SK-N-SH (cell line): ENCODE measurements around the gene BLOC1S3. TPM values are rescaled to one million over a fixed set of nuclear protein-coding genes. Genes with fewer than 3 reads are reported as not detected.

Experiments
- CTCF ChIA-PET: fragments of 300-600, 350-600 bp; formaldehyde crosslinking; extraction: SDS; loops from one replicate; lab custom pipeline; 2021; lab: Yijun Ruan, JAX
- POLR2A ChIA-PET: fragments of 350-600 bp; sonication (Branson Sonifier 250); formaldehyde crosslinking; extraction: SDS; loops from one replicate; lab custom pipeline; 2020; ENCODE audit warnings: antibody characterized with exemption, inconsistent platforms; lab: Yijun Ruan, JAX
- DNase-seq: peaks from one replicate; pipeline ENCODE4 v3.0.0; 2012
- H2AFZ ChIP-seq: fragments of 200-600 bp; sonication (generic); 2 replicates; pipeline ENCODE4 v1.8.1; 2016; ENCODE audit warnings: antibody characterized with exemption, mild to moderate bottlenecking, low read depth
- H3F3A ChIP-seq: fragments of 200-600 bp; sonication (generic); replicated peaks from 2 replicates; pipeline ENCODE3; 2016; ENCODE audit warnings: antibody characterized with exemption, mild to moderate bottlenecking; ENCODE audit not compliant: insufficient read depth
- H3K27ac ChIP-seq, 2 experiments: fragments of 200-500 bp in 1 of 2; fragments of 200-600 bp in 1 of 2; sonication (Bioruptor generic) in 1 of 2; sonication (generic), shearing (Covaris generic) in 1 of 2; 2 replicates each; pipeline versions ENCODE4 v1.5.1 to v1.6.1; 2014 to 2016; ENCODE audit warnings: low read depth in 2 of 2, inconsistent platforms in 1 of 2, low read length in 1 of 2, mild to moderate bottlenecking in 1 of 2, mixed read lengths in 1 of 2
- H3K27me3 ChIP-seq: fragments of 200-600 bp; sonication (generic), shearing (Covaris generic); 2 replicates; pipeline ENCODE4 v1.6.1; 2016; ENCODE audit warnings: mixed run types; ENCODE audit not compliant: insufficient read depth
- H3K36me3 ChIP-seq, 2 experiments: fragments of 200-500 bp in 1 of 2; fragments of 200-600 bp in 1 of 2; sonication (Bioruptor generic) in 1 of 2; sonication (generic) in 1 of 2; replicated peaks in 1 of 2; 2 replicates each; pipeline versions ENCODE3 to v1.5.1; 2014 to 2016; ENCODE audit warnings: low read length in 1 of 2, mild to moderate bottlenecking in 1 of 2; ENCODE audit not compliant: insufficient read depth in 2 of 2, control insufficient read depth in 1 of 2
- H3K4me1 ChIP-seq, 2 experiments: fragments of 200-500 bp in 1 of 2; fragments of 200-600 bp in 1 of 2; sonication (Bioruptor generic) in 1 of 2; sonication (generic), shearing (Covaris generic) in 1 of 2; 2 replicates each; pipeline versions ENCODE4 v1.5.1 to v1.6.1; 2014 to 2016; ENCODE audit warnings: low read depth in 1 of 2, low read length in 1 of 2, mixed run types in 1 of 2; ENCODE audit not compliant: insufficient read depth in 2 of 2, control insufficient read depth in 1 of 2
- H3K4me2 ChIP-seq: fragments of 200-600 bp; sonication (generic), shearing (Covaris generic); 2 replicates; pipeline ENCODE4 v1.6.1; 2017; ENCODE audit warnings: mixed run types
- H3K4me3 ChIP-seq, 2 experiments: fragments of 200-500 bp in 1 of 2; fragments of 200-600 bp in 1 of 2; sonication (Bioruptor generic) in 1 of 2; sonication (generic), shearing (Covaris generic) in 1 of 2; 2 replicates each; pipeline versions ENCODE4 v1.5.1 to v1.8.1; 2014 to 2016; ENCODE audit warnings: low read depth in 2 of 2, inconsistent platforms in 1 of 2, low read length in 1 of 2, mild to moderate bottlenecking in 1 of 2, mixed read lengths in 1 of 2, moderate library complexity in 1 of 2
- H3K79me2 ChIP-seq: fragments of 200-600 bp; sonication (generic); 2 replicates; pipeline ENCODE4 v1.8.1; 2017; ENCODE audit warnings: mild to moderate bottlenecking; ENCODE audit not compliant: insufficient read depth
- H3K9ac ChIP-seq: fragments of 200-600 bp; sonication (generic); 2 replicates; pipeline ENCODE4 v1.6.1; 2017; ENCODE audit warnings: mixed run types
- H3K9me2 ChIP-seq: fragments of 200-600 bp; sonication (generic); 2 replicates; pipeline ENCODE4 v1.6.1; 2017; ENCODE audit warnings: mixed run types
- H3K9me3 ChIP-seq: fragments of 200-600 bp; sonication (generic); 2 replicates; pipeline ENCODE4 v1.6.1; 2017; ENCODE audit warnings: mixed run types, mild to moderate bottlenecking, moderate library complexity
- H4K20me1 ChIP-seq: fragments of 200-600 bp; sonication (generic); 2 replicates; pipeline ENCODE4 v1.6.1; 2017; ENCODE audit warnings: mild to moderate bottlenecking, mixed run types; ENCODE audit not compliant: insufficient read depth
- FOXM1 ChIP-seq: IDR thresholded peaks from 2 replicates; pipeline ENCODE4 v1.4.0; 2012; ENCODE audit warnings: low read depth, mild to moderate bottlenecking
- NRF1 ChIP-seq: IDR thresholded peaks from 2 replicates; pipeline ENCODE4 v1.6.1; 2012; ENCODE audit warnings: low read depth, mild to moderate bottlenecking, low read length
- RFX5 ChIP-seq: IDR thresholded peaks from 2 replicates; pipeline ENCODE4 v1.6.1; 2012; ENCODE audit warnings: mild to moderate bottlenecking, improper control_type of control experiment, low read length
- RXRA ChIP-seq: IDR thresholded peaks from 2 replicates; pipeline ENCODE4 v1.4.0; 2012; ENCODE audit warnings: low read depth, mild to moderate bottlenecking, borderline replicate concordance
- TAF1 ChIP-seq: IDR thresholded peaks from 2 replicates; pipeline ENCODE4 v1.6.1; 2012; ENCODE audit warnings: low read depth, mild to moderate bottlenecking, low read length, moderate library complexity, borderline replicate concordance
- TCF12 ChIP-seq: IDR thresholded peaks from 2 replicates; pipeline ENCODE4 v1.4.0; 2012
- WGBS: methylation state at CpG from one replicate; pipeline ENCODE4 v1.1.6; 2017; ENCODE audit warnings: low lambda C conversion rate; 5-methylcytosine and 5-hydroxymethylcytosine counted together
- polyA plus RNA-seq, 3 experiments: library from polyadenylated mRNA; depleted of rRNA; stranded (reverse); fragments of >200 nt; gene quantifications; 2 replicates each; pipeline ENCODE4 v1.2.3, GENCODE V29; 2012
- TF ChIP-seq, protein P1 (sequence below): IDR thresholded peaks from 2 replicates; pipeline ENCODE4 v1.4.0; 2012; ENCODE audit warnings: low read depth
- TF ChIP-seq, protein P2 (sequence below): fragments of 150-350 bp; IDR thresholded peaks from 2 replicates; pipeline ENCODE4 v1.6.1; 2016; ENCODE audit warnings: mild to moderate bottlenecking, low read depth, low read length

Gene BLOC1S3
- polyA plus RNA-seq, 1 of the 3 experiments (the other 2 are of a cell fraction), result 3.0 TPM

DNA sequence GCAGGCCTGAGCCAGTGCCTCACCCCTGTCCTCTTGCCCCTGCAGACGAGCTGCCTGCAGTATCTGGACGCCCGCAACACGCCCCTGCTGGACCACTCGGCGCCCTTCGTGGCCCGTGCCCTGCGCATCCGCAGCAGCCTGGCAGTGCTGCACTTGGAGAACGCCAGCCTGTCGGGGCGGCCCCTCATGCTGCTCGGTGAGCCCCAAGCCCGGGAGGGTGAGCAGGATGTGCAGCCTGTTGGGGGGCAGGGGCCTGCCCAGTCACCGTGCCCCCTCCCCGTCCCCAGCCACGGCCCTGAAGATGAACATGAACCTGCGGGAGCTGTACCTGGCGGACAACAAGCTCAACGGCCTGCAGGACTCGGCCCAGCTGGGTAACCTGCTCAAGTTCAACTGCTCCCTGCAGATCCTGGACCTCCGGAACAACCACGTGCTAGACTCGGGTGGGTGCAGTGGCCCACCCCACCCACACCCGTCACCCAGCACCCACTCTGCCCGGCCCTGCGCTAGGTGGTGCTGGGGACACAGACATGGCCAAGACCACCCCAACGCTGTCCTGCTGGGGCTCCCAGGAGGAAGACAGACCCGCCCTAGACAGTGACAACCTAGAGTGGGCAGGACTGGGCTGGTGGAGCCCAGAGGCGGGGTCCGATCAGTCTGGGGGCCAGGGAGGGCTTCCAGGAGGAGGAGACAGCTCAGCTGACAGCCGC is 36.4 kb upstream of the BLOC1S3 start:
- CTCF ChIA-PET, result interaction anchor here (0.5 to 2.0 kb wide), 6 partner anchors 10 to 539 kb away, joined by 3 to 8 read pairs (median 3); partner anchors contain the start of gene NKPD1
- Histone ChIP-seq H3K4me1 (peaks cover 0 to 14% of the 10 kb centered on the region in 2 experiments; a peak in 1 of 4 replicates), H3K79me2 (peaks cover 9% of the 10 kb centered on the region; the same call in 1 of the 2 replicates), H3K4me2 (no peak overlapping the region), H3K36me3 (peaks cover 0 to 40% of the 10 kb centered on the region in 2 experiments), H3F3A (no peaks in the 10 kb centered on the region), H4K20me1 (0 out of 2 replicates have a peak, but pooled peaks cover 8% of the 10 kb centered on the region), H3K27ac (no peak overlapping the region), H3K9me2 (no peaks in the 10 kb centered on the region), H3K9ac (no peak overlapping the region), H2AFZ (no peak overlapping the region), H3K27me3 (no peaks in the 10 kb centered on the region), H3K9me3 (no peaks in the 10 kb centered on the region), H3K4me3 (no peak overlapping the region)
- POLR2A ChIA-PET, result no interaction called here
- WGBS, result 96% methylated on average over 13 of the region's 33 CpGs
- no peak for DNase-seq
- no peak for TF ChIP-seq RFX5
- TF ChIP-seq, protein P1, sequence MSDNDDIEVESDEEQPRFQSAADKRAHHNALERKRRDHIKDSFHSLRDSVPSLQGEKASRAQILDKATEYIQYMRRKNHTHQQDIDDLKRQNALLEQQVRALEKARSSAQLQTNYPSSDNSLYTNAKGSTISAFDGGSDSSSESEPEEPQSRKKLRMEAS, result no peak

DNA sequence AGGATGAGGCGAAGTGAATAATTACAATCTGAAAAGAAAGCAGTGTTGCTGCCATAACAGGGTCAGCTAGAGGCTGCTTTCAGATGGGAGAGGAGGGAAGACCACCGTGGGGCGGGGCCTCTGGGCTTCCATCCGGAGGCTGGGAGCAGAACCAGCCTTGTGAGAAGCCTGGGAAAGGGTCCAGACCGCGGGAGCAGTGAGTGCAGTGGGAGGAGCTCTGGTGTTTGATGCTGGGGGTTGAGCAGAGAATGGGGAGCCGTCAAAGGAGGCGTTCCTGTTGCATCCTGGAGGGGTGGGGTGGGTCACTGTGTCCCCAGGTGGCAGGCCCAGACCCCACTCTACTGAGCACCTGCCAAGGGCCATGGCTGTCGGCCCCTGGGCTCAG is 35.9 kb upstream of the BLOC1S3 start:
- POLR2A ChIA-PET, result interaction anchor here (0.7 kb wide), 1 partner anchor 40 kb away, joined by 3 read pairs; no protein-coding TSS in a partner anchor
- H3K9me3 ChIP-seq, result no peaks in the 10 kb centered on the region
- H3K4me2 ChIP-seq, result no peak overlapping the region
- peaks cover 0 to 8% of the 10 kb centered on the region in 2 experiments; a peak in 1 of 4 replicates for H3K4me1 ChIP-seq
- H3K27me3 ChIP-seq, result no peaks in the 10 kb centered on the region
- no peak for DNase-seq
- H4K20me1 ChIP-seq, result 0 out of 2 replicates have a peak, but pooled peaks cover 3% of the 10 kb centered on the region
- no peak overlapping the region for H2AFZ ChIP-seq
- H3K27ac ChIP-seq, result no peak overlapping the region
- H3K9me2 ChIP-seq, result no peaks in the 10 kb centered on the region
- H3F3A ChIP-seq, result no peaks in the 10 kb centered on the region
- WGBS, result 93% methylated on average over 7 of the region's 9 CpGs
- peaks cover 5% of the 10 kb centered on the region; the same call in 1 of the 2 replicates for H3K79me2 ChIP-seq
- CTCF ChIA-PET, result interaction anchor here (1.2 to 2.0 kb wide), 5 partner anchors 10 to 44 kb away, joined by 3 to 8 read pairs (median 5); partner anchors contain the start of gene NKPD1
- no peak overlapping the region for H3K4me3 ChIP-seq
- H3K36me3 ChIP-seq, result peaks cover 0 to 42% of the 10 kb centered on the region in 2 experiments
- TF ChIP-seq, protein P2, sequence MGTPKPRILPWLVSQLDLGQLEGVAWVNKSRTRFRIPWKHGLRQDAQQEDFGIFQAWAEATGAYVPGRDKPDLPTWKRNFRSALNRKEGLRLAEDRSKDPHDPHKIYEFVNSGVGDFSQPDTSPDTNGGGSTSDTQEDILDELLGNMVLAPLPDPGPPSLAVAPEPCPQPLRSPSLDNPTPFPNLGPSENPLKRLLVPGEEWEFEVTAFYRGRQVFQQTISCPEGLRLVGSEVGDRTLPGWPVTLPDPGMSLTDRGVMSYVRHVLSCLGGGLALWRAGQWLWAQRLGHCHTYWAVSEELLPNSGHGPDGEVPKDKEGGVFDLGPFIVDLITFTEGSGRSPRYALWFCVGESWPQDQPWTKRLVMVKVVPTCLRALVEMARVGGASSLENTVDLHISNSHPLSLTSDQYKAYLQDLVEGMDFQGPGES, result no peak
- TF ChIP-seq FOXM1 (no peak), NRF1 (no peak), RXRA (no peak), TCF12 (no peak), TAF1 (no peak)
- H3K9ac ChIP-seq, result no peak overlapping the region
